GM23338 (cell line): ENCODE measurements around the gene ACOT13. TPM values are rescaled to one million over a fixed set of nuclear protein-coding genes. Genes with fewer than 3 reads are reported as not detected.
"Not testable (repeated sequence)": the region's sequence is repeated elsewhere in the genome, so short reads cannot be mapped to it uniquely, and the experiment has no call there.

ENCODE experiments used
- ATAC-seq: fragments of 200-7000 bp; cut with Tn5 transposase; 3 replicates; pipeline ENCODE4 v1.9.1; 2020
- DNase-seq: peaks from one replicate; pipeline ENCODE4 v3.0.0-alpha.2; 2015; ENCODE audit warnings: low spot score
- H2AFZ ChIP-seq: fragments of 200-600 bp; sonication (generic); 2 replicates; pipeline ENCODE4 v1.8.0; 2016; ENCODE audit warnings: antibody characterized with exemption, mild to moderate bottlenecking, moderate library complexity
- H3F3A ChIP-seq: fragments of 200-600 bp; sonication (generic); replicated peaks from 2 replicates; pipeline ENCODE4 v1.8.0; 2017; ENCODE audit warnings: antibody characterized with exemption, mixed run types, low read depth
- H3K27ac ChIP-seq: fragments of 200-600 bp; sonication (generic); 2 replicates; pipeline ENCODE4 v1.6.1; 2016; ENCODE audit warnings: low read depth
- H3K27me3 ChIP-seq: fragments of 200-600 bp; sonication (generic); 2 replicates; pipeline ENCODE4 v1.8.0; 2016; ENCODE audit warnings: mild to moderate bottlenecking, mixed run types, moderate library complexity; ENCODE audit not compliant: insufficient read depth
- H3K36me3 ChIP-seq: fragments of 200-600 bp; sonication (generic); 2 replicates; pipeline ENCODE4 v1.8.0; 2016; ENCODE audit warnings: mild to moderate bottlenecking; ENCODE audit not compliant: insufficient read depth
- H3K4me1 ChIP-seq: fragments of 200-600 bp; sonication (generic); 2 replicates; pipeline ENCODE4 v1.8.0; 2016; ENCODE audit warnings: mild to moderate bottlenecking, moderate library complexity; ENCODE audit not compliant: insufficient read depth
- H3K4me2 ChIP-seq: fragments of 200-600 bp; sonication (generic); 2 replicates; pipeline ENCODE4 v1.7.1; 2017; ENCODE audit warnings: mixed run types
- H3K4me3 ChIP-seq: fragments of 200-600 bp; sonication (generic); 2 replicates; pipeline ENCODE4 v1.6.1; 2016; ENCODE audit warnings: mixed run types
- H3K79me2 ChIP-seq: fragments of 200-600 bp; sonication (generic); replicated peaks from 2 replicates; pipeline ENCODE4 v1.8.0; 2017; ENCODE audit warnings: mild to moderate bottlenecking; ENCODE audit not compliant: insufficient read depth
- H3K9me2 ChIP-seq: fragments of 200-600 bp; sonication (generic); 2 replicates; pipeline ENCODE4 v1.8.0; 2017; ENCODE audit not compliant: insufficient read depth
- H4K20me1 ChIP-seq: fragments of 200-600 bp; sonication (generic); replicated peaks from 2 replicates; pipeline ENCODE4 v1.8.0; 2017; ENCODE audit warnings: mild to moderate bottlenecking; ENCODE audit not compliant: insufficient read depth
- H3K27ac Mint-ChIP-seq: 2 replicates; pipeline ENCODE4 v1.8.0; 2020; ENCODE audit warnings: inconsistent platforms, mild to moderate bottlenecking, moderate library complexity, mixed read lengths
- H3K27me3 Mint-ChIP-seq: 3 replicates; pipeline ENCODE4 v1.8.0; 2022; ENCODE audit warnings: low read depth, mild to moderate bottlenecking, moderate library complexity, mixed read lengths, inconsistent platforms; ENCODE audit not compliant: insufficient read depth, poor library complexity
- H3K36me3 Mint-ChIP-seq: 3 replicates; pipeline ENCODE4 v1.8.0; 2021; ENCODE audit warnings: low read depth, mild to moderate bottlenecking, inconsistent platforms, moderate library complexity, mixed read lengths
- H3K4me1 Mint-ChIP-seq: 3 replicates; pipeline ENCODE4 v1.8.0; 2020; ENCODE audit warnings: mild to moderate bottlenecking, inconsistent platforms, mixed read lengths
- H3K4me3 Mint-ChIP-seq: 3 replicates; pipeline ENCODE4 v1.8.0; 2021; ENCODE audit warnings: moderate library complexity, mild to moderate bottlenecking, inconsistent platforms, mixed read lengths
- H3K9me3 Mint-ChIP-seq: 3 replicates; pipeline ENCODE4 v1.8.0; 2020; ENCODE audit warnings: moderate library complexity, mild to moderate bottlenecking, inconsistent platforms, mixed read lengths
- CREB1 ChIP-seq: fragments of 250-450 bp; sonication (Bioruptor Pico); IDR thresholded peaks from 2 replicates; pipeline ENCODE4 v1.5.0; 2020; ENCODE audit warnings: low read depth, mild to moderate bottlenecking, moderate library complexity
- EZH2 ChIP-seq: fragments of 200-600 bp; sonication (generic); IDR thresholded peaks from one replicate; pipeline ENCODE4 v1.8.0; 2017; ENCODE audit warnings: antibody characterized with exemption, mild to moderate bottlenecking, low read depth; ENCODE audit not compliant: unreplicated experiment
- EZH2phosphoT487 ChIP-seq: fragments of 200-600 bp; sonication (generic); IDR thresholded peaks from one replicate; pipeline ENCODE4 v1.8.1; 2018; ENCODE audit warnings: antibody characterized with exemption; ENCODE audit not compliant: unreplicated experiment
- POLR2AphosphoS5 ChIP-seq: IDR thresholded peaks from 2 replicates; pipeline ENCODE4 v1.6.1; 2016; ENCODE audit warnings: antibody characterized with exemption, low read depth
- polyA plus RNA-seq: library from polyadenylated mRNA; unstranded; fragments of >200 nt; fragmentation: Nextera tagmentation; extraction: Ambion mirVana; gene quantifications from 2 replicates; pipeline ENCODE4 v1.2.1, GENCODE V29; 2016
- total RNA-seq: library from RNA; depleted of rRNA; stranded (reverse); fragments of >200 nt; shearing (Covaris generic); gene quantifications from 2 replicates; pipeline ENCODE4 v1.2.3, GENCODE V29; 2014
- TF ChIP-seq, protein P1 (sequence below): fragments of 250-450 bp; sonication (Bioruptor Pico); IDR thresholded peaks from 2 replicates; pipeline ENCODE4 v1.5.0; 2020; ENCODE audit warnings: mild to moderate bottlenecking, moderate library complexity
- TF ChIP-seq, protein P2 (sequence below): IDR thresholded peaks from 2 replicates; pipeline ENCODE4 v1.6.1; 2016; ENCODE audit warnings: antibody characterized with exemption

The ACOT13 gene
- total and polyA plus RNA-seq, 2 experiments from 2014 or later, result 17.8 to 175 TPM

DNA sequence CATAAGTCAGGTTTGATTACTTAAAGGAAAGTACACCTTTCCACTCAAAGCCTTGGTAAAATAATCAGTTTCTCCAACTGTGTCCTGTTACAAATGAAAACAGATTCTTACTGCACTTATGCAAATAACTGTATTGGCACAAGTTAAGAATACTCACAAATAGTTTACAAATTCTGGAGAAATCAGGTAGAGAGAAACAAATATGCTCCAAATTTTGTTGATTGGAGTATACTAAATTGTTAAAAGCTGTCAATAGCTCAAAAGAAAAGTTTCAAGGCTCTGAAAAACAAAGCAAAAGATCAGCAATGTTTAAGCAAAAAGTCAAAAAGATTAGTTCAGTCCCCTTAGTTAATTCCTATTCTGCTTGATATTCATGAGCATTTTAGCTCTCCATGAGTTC, 3.6 kb downstream of the ACOT13 start:
- H2AFZ ChIP-seq, H3K4me1 ChIP-seq, H3K4me2 ChIP-seq, H3K4me3 ChIP-seq, H3K27me3 ChIP-seq, ATAC-seq, H3K4me3 Mint-ChIP-seq, DNase-seq, H4K20me1 ChIP-seq, H3K27ac Mint-ChIP-seq, H3K27ac ChIP-seq, H3F3A ChIP-seq, H3K4me1 Mint-ChIP-seq, H3K9me2 ChIP-seq: not testable (repeated sequence)
- peaks cover 45% of the 10 kb centered on the region for H3K79me2 ChIP-seq
- peaks cover 50% of the 10 kb centered on the region for H3K36me3 ChIP-seq
- peaks cover 24% of the 10 kb centered on the region for H3K27me3 Mint-ChIP-seq
- H3K9me3 Mint-ChIP-seq, result peaks cover 86% of the 10 kb centered on the region
- peaks cover 88% of the 10 kb centered on the region for H3K36me3 Mint-ChIP-seq

DNA sequence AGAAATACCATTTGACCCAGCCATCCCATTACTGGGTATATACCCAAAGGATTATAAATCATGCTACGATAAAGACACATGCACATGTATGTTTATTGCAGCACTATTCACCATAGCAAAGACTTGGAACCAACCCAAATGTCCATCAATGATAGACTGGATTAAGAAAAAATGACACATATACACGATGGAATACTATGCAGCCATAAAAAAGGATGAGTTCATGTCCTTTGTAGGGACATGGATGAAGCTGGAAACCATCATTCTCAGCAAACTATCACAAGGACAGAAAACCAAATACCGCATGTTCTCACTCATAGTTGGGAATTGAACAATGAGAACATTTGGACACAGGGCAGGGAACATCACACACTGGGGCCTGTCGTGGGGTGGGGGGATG, 4.2 kb downstream of the ACOT13 start:
- Mint-ChIP-seq H3K36me3 (peaks cover 90% of the 10 kb centered on the region), H3K27me3 (peaks cover 24% of the 10 kb centered on the region), H3K9me3 (peaks cover 92% of the 10 kb centered on the region)
- not testable (repeated sequence) for H3K27ac Mint-ChIP-seq, H3K4me1 ChIP-seq, H3K4me3 ChIP-seq, H3K27ac ChIP-seq, H3K4me3 Mint-ChIP-seq, H3K4me2 ChIP-seq, H3K4me1 Mint-ChIP-seq, H4K20me1 ChIP-seq, H3K9me2 ChIP-seq, DNase-seq, ATAC-seq, H3F3A ChIP-seq, H3K27me3 ChIP-seq, H2AFZ ChIP-seq
- Histone ChIP-seq H3K36me3 (peaks cover 50% of the 10 kb centered on the region), H3K79me2 (peaks cover 45% of the 10 kb centered on the region)

DNA sequence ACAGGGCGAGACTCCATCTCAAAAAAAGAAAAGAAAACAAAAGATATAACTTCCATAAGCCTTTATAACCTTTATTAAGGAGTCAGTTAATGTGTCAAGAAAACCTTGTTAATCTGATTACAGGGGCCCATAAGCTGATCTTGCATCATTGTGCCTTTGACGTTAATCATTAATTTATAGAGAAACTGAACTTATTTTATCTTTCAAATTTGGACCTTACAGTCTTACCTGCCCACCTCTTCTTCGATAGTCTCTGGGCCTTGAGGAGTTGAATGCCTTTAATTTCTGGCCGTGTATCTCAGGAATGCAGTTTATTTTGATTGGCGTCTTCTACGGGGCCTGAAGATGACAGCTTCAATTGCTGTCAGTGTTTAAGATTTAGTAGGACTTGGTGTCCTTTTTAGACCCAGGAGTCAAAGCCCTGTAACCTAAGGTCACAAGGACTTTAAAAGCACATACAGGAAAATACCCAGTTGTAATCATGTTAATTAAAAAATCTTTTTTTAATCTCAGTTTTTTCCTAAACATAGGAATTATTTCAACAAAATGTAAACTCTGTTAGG, 5.8 kb downstream of the ACOT13 start:
- DNase-seq, result no peak
- no peaks in the 10 kb centered on the region for H4K20me1 ChIP-seq
- no peak overlapping the region for H3K27ac ChIP-seq
- no peak overlapping the region for H2AFZ ChIP-seq
- Mint-ChIP-seq H3K9me3 (peaks cover 88% of the 10 kb centered on the region), H3K27me3 (peaks cover 13% of the 10 kb centered on the region), H3K27ac (no peak overlapping the region), H3K36me3 (peaks cover 94% of the 10 kb centered on the region), H3K4me3 (no peak overlapping the region), H3K4me1 (no peaks in the 10 kb centered on the region)
- peaks cover 50% of the 10 kb centered on the region for H3K36me3 ChIP-seq
- peaks cover 45% of the 10 kb centered on the region for H3K79me2 ChIP-seq
- H3K9me2 ChIP-seq, result no peaks in the 10 kb centered on the region
- no peak overlapping the region for H3K4me2 ChIP-seq
- no peak overlapping the region for H3K4me3 ChIP-seq
- no peaks in the 10 kb centered on the region for H3F3A ChIP-seq
- H3K27me3 ChIP-seq, result no peaks in the 10 kb centered on the region
- H3K4me1 ChIP-seq, result 0 out of 2 replicates have a peak, but pooled peaks cover 1% of the 10 kb centered on the region
- ATAC-seq, result no peak
- TF ChIP-seq, protein P1, sequence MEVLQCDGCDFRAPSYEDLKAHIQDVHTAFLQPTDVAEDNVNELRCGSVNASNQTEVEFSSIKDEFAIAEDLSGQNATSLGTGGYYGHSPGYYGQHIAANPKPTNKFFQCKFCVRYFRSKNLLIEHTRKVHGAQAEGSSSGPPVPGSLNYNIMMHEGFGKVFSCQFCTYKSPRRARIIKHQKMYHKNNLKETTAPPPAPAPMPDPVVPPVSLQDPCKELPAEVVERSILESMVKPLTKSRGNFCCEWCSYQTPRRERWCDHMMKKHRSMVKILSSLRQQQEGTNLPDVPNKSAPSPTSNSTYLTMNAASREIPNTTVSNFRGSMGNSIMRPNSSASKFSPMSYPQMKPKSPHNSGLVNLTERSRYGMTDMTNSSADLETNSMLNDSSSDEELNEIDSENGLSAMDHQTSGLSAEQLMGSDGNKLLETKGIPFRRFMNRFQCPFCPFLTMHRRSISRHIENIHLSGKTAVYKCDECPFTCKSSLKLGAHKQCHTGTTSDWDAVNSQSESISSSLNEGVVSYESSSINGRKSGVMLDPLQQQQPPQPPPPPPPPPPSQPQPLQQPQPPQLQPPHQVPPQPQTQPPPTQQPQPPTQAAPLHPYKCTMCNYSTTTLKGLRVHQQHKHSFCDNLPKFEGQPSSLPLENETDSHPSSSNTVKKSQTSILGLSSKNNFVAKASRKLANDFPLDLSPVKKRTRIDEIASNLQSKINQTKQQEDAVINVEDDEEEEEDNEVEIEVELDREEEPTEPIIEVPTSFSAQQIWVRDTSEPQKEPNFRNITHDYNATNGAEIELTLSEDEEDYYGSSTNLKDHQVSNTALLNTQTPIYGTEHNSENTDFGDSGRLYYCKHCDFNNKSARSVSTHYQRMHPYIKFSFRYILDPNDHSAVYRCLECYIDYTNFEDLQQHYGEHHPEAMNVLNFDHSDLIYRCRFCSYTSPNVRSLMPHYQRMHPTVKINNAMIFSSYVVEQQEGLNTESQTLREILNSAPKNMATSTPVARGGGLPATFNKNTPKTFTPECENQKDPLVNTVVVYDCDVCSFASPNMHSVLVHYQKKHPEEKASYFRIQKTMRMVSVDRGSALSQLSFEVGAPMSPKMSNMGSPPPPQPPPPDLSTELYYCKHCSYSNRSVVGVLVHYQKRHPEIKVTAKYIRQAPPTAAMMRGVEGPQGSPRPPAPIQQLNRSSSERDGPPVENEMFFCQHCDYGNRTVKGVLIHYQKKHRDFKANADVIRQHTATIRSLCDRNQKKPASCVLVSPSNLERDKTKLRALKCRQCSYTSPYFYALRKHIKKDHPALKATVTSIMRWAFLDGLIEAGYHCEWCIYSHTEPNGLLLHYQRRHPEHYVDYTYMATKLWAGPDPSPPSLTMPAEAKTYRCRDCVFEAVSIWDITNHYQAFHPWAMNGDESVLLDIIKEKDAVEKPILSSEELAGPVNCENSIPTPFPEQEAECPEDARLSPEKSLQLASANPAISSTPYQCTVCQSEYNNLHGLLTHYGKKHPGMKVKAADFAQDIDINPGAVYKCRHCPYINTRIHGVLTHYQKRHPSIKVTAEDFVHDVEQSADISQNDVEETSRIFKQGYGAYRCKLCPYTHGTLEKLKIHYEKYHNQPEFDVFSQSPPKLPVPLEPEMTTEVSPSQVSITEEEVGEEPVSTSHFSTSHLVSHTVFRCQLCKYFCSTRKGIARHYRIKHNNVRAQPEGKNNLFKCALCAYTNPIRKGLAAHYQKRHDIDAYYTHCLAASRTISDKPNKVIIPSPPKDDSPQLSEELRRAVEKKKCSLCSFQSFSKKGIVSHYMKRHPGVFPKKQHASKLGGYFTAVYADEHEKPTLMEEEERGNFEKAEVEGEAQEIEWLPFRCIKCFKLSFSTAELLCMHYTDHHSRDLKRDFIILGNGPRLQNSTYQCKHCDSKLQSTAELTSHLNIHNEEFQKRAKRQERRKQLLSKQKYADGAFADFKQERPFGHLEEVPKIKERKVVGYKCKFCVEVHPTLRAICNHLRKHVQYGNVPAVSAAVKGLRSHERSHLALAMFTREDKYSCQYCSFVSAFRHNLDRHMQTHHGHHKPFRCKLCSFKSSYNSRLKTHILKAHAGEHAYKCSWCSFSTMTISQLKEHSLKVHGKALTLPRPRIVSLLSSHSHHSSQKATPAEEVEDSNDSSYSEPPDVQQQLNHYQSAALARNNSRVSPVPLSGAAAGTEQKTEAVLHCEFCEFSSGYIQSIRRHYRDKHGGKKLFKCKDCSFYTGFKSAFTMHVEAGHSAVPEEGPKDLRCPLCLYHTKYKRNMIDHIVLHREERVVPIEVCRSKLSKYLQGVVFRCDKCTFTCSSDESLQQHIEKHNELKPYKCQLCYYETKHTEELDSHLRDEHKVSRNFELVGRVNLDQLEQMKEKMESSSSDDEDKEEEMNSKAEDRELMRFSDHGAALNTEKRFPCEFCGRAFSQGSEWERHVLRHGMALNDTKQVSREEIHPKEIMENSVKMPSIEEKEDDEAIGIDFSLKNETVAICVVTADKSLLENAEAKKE (CRISPR knock-in tag), result no peak
- TF ChIP-seq CREB1 (CRISPR knock-in tag), result no peak
- TF ChIP-seq POLR2AphosphoS5, result no peak
- TF ChIP-seq EZH2phosphoT487, result no peak
- no peak for TF ChIP-seq EZH2
- TF ChIP-seq, protein P2, sequence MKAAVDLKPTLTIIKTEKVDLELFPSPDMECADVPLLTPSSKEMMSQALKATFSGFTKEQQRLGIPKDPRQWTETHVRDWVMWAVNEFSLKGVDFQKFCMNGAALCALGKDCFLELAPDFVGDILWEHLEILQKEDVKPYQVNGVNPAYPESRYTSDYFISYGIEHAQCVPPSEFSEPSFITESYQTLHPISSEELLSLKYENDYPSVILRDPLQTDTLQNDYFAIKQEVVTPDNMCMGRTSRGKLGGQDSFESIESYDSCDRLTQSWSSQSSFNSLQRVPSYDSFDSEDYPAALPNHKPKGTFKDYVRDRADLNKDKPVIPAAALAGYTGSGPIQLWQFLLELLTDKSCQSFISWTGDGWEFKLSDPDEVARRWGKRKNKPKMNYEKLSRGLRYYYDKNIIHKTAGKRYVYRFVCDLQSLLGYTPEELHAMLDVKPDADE, result no peak
